22Rv1 (cell line): ENCODE data around the gene RRP36.

Experiments used
- ZFX ChIP-seq: fragments of 450-650 bp; IDR thresholded peaks from 2 replicates; pipeline ENCODE4 v1.6.1; 2017; ENCODE audit warnings: antibody characterized with exemption, borderline replicate concordance
- TF ChIP-seq, protein P1 (sequence below): fragments of 450-650 bp; IDR thresholded peaks from 2 replicates; pipeline ENCODE4 v1.5.1; 2017; ENCODE audit warnings: mild to moderate bottlenecking

DNA sequence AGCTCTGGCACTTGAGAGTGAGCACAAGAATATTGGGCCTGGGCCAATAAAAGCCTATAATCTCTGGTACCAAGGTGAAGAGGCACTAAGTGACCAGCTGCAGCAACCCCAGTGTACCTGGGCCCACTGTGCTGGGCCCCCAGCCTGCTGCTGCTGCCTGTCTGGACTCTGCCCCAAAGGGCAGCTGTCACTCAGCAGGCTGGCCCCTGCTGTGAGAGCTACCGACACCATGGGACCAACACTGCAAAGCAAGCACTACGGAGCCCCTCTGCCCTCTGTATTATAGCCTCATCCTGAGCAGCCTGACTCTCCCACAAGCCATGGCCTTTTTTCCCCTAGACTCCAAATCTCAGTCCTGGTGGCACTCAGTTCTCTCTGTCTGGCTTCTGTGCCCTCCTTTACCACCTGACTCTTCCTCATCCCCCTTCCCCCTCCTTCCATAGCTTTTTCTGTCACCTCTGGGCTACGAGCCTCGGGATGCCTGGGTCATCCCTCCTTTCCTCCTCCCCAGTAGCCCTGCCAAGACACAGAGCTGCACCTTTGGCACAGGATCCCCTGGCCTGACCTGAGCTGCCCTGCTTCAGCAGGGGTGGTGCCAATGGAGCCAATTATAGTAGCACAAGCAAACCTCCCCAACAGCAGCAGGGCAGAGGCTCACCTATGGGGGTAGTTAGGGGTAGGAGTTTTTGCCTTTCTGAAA, 14.2 kb downstream of the RRP36 start:
- TF ChIP-seq, protein P1, sequence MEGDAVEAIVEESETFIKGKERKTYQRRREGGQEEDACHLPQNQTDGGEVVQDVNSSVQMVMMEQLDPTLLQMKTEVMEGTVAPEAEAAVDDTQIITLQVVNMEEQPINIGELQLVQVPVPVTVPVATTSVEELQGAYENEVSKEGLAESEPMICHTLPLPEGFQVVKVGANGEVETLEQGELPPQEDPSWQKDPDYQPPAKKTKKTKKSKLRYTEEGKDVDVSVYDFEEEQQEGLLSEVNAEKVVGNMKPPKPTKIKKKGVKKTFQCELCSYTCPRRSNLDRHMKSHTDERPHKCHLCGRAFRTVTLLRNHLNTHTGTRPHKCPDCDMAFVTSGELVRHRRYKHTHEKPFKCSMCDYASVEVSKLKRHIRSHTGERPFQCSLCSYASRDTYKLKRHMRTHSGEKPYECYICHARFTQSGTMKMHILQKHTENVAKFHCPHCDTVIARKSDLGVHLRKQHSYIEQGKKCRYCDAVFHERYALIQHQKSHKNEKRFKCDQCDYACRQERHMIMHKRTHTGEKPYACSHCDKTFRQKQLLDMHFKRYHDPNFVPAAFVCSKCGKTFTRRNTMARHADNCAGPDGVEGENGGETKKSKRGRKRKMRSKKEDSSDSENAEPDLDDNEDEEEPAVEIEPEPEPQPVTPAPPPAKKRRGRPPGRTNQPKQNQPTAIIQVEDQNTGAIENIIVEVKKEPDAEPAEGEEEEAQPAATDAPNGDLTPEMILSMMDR, result no peak
- TF ChIP-seq ZFX, result no peak
